ENCODE data around the gene JAM2.

JAM2 gene

GRCh38 chr21:25640202-25640942 lies 1.3 kb downstream of the JAM2 start:
- H3K4me3 ChIP-seq (ENCODE audit: low read depth, low read length): peak overlapping the region; percentile 46

GRCh38 chr21:25640943-25641292 lies 1.9 kb downstream of the JAM2 start:
- H2AK5ac ChIP-seq (ENCODE audit: low read length): no peak overlapping the region

More at GRCh38 chr21:25640202-25640942, 1.3 kb downstream of the JAM2 start:
- peak overlapping the region; percentile 87 for H3K4me2 ChIP-seq (ENCODE audit: low read length)
- H3K18ac ChIP-seq (ENCODE audit: low read length): no peak overlapping the region
- DNase-seq: no peak
- peaks cover 4 to 6% of the 10 kb centered on the region in 2 experiments for H3K4me1 ChIP-seq (ENCODE audit: control insufficient read depth in 1 of 2, insufficient read depth in 2 of 2, low read length in 2 of 2)
- no peak overlapping the region for H4K12ac ChIP-seq (ENCODE audit: low read depth, low read length)
- H3K36me3 ChIP-seq (ENCODE audit: control insufficient read depth in 1 of 2, insufficient read depth in 2 of 2, low read length in 2 of 2): no peaks in the 10 kb centered on the region
- no peak overlapping the region for H2AFZ ChIP-seq (ENCODE audit: insufficient read depth, low read length, poor library complexity)
- H3K27ac ChIP-seq (ENCODE audit: low read depth, low read length): no peak overlapping the region
- H3K9me3 ChIP-seq (ENCODE audit: insufficient read depth, low read depth, low read length): no peaks in the 10 kb centered on the region
- no peak overlapping the region for H2BK5ac ChIP-seq (ENCODE audit: low read depth, low read length, poor library complexity)
- no peaks in the 10 kb centered on the region for H3K79me2 ChIP-seq (ENCODE audit: control insufficient read depth, insufficient read depth, low read length, poor library complexity)
- H2BK120ac ChIP-seq (ENCODE audit: insufficient read depth, low read length, poor library complexity): no peak overlapping the region
- peaks cover 7% of the 10 kb centered on the region for H3K27me3 ChIP-seq (ENCODE audit: insufficient read depth, low read length)
- H4K8ac ChIP-seq (ENCODE audit: low read depth, low read length): no peak overlapping the region
- no peak overlapping the region for H2AK5ac ChIP-seq (ENCODE audit: low read length)
- no peak overlapping the region for H3K23ac ChIP-seq (ENCODE audit: low read length)
- no peak overlapping the region for H3K9ac ChIP-seq (ENCODE audit: low read length)
- H2BK12ac ChIP-seq (ENCODE audit: low read length): no peak overlapping the region
- H3K79me1 ChIP-seq (ENCODE audit: low read length): peaks cover 2% of the 10 kb centered on the region
- no peak overlapping the region for H3K4ac ChIP-seq (ENCODE audit: low read depth, low read length)
- no peak overlapping the region for H3K14ac ChIP-seq (ENCODE audit: low read length)
- no peak overlapping the region for H4K91ac ChIP-seq (ENCODE audit: low read depth, low read length)
- WGBS (ENCODE audit: extremely low coverage, insufficient coverage, insufficient read length): no CpG with 5 or more reads among the region's 27 CpGs

GRCh38 chr21:25643486-25643885 lies 4.4 kb downstream of the JAM2 start:
- no peak overlapping the region for H3K4me2 ChIP-seq (ENCODE audit: low read length)
- no peak overlapping the region for H2BK12ac ChIP-seq (ENCODE audit: low read length)
- no peak overlapping the region for H4K8ac ChIP-seq (ENCODE audit: low read depth, low read length)
- no CpG with 5 or more reads among the region's 4 CpGs for WGBS (ENCODE audit: extremely low coverage, insufficient coverage, insufficient read length)
- no peak overlapping the region for H3K9ac ChIP-seq (ENCODE audit: low read length)
- no peak overlapping the region for H4K12ac ChIP-seq (ENCODE audit: low read depth, low read length)
- peaks cover 4 to 6% of the 10 kb centered on the region in 2 experiments for H3K4me1 ChIP-seq (ENCODE audit: control insufficient read depth in 1 of 2, insufficient read depth in 2 of 2, low read length in 2 of 2)
- no peak overlapping the region for H2AK5ac ChIP-seq (ENCODE audit: low read length)
- H4K91ac ChIP-seq (ENCODE audit: low read depth, low read length): no peak overlapping the region
- H2BK120ac ChIP-seq (ENCODE audit: insufficient read depth, low read length, poor library complexity): no peak overlapping the region
- no peak overlapping the region for H2AFZ ChIP-seq (ENCODE audit: insufficient read depth, low read length, poor library complexity)
- H3K79me1 ChIP-seq (ENCODE audit: low read length): peaks cover 2% of the 10 kb centered on the region
- H3K14ac ChIP-seq (ENCODE audit: low read length): no peak overlapping the region
- no peak overlapping the region for H3K4ac ChIP-seq (ENCODE audit: low read depth, low read length)
- H3K27me3 ChIP-seq (ENCODE audit: insufficient read depth, low read length): peaks cover 7% of the 10 kb centered on the region
- H3K36me3 ChIP-seq (ENCODE audit: control insufficient read depth in 1 of 2, insufficient read depth in 2 of 2, low read length in 2 of 2): no peaks in the 10 kb centered on the region
- DNase-seq: no peak
- H3K23ac ChIP-seq (ENCODE audit: low read length): no peak overlapping the region
- no peaks in the 10 kb centered on the region for H3K9me3 ChIP-seq (ENCODE audit: insufficient read depth, low read depth, low read length)
- H3K18ac ChIP-seq (ENCODE audit: low read length): no peak overlapping the region
- no peak overlapping the region for H2BK5ac ChIP-seq (ENCODE audit: low read depth, low read length, poor library complexity)
- H3K27ac ChIP-seq (ENCODE audit: low read depth, low read length): no peak overlapping the region
- no peak overlapping the region for H3K4me3 ChIP-seq (ENCODE audit: low read depth, low read length)
- no peaks in the 10 kb centered on the region for H3K79me2 ChIP-seq (ENCODE audit: control insufficient read depth, insufficient read depth, low read length, poor library complexity)

More at GRCh38 chr21:25640943-25641292, 1.9 kb downstream of the JAM2 start:
- no peak overlapping the region for H4K12ac ChIP-seq (ENCODE audit: low read depth, low read length)
- no peaks in the 10 kb centered on the region for H3K9me3 ChIP-seq (ENCODE audit: insufficient read depth, low read depth, low read length)
- no peak overlapping the region for H3K4me3 ChIP-seq (ENCODE audit: low read depth, low read length)
- H3K4ac ChIP-seq (ENCODE audit: low read depth, low read length): no peak overlapping the region
- no peak overlapping the region for H3K18ac ChIP-seq (ENCODE audit: low read length)
- H3K27me3 ChIP-seq (ENCODE audit: insufficient read depth, low read length): peaks cover 7% of the 10 kb centered on the region
- H3K14ac ChIP-seq (ENCODE audit: low read length): no peak overlapping the region
- no peak overlapping the region for H2BK5ac ChIP-seq (ENCODE audit: low read depth, low read length, poor library complexity)
- no CpG with 5 or more reads among the region's 5 CpGs for whole genome bisulfite sequencing (ENCODE audit: extremely low coverage, insufficient coverage, insufficient read length)
- H4K8ac ChIP-seq (ENCODE audit: low read depth, low read length): no peak overlapping the region
- H3K79me1 ChIP-seq (ENCODE audit: low read length): peaks cover 2% of the 10 kb centered on the region
- no peaks in the 10 kb centered on the region for H3K36me3 ChIP-seq (ENCODE audit: control insufficient read depth in 1 of 2, insufficient read depth in 2 of 2, low read length in 2 of 2)
- no peak overlapping the region for H3K23ac ChIP-seq (ENCODE audit: low read length)
- no peaks in the 10 kb centered on the region for H3K79me2 ChIP-seq (ENCODE audit: control insufficient read depth, insufficient read depth, low read length, poor library complexity)
- DNase-seq: no peak
- no peak overlapping the region for H2BK12ac ChIP-seq (ENCODE audit: low read length)
- no peak overlapping the region for H3K9ac ChIP-seq (ENCODE audit: low read length)
- no peak overlapping the region for H4K91ac ChIP-seq (ENCODE audit: low read depth, low read length)
- H3K27ac ChIP-seq (ENCODE audit: low read depth, low read length): no peak overlapping the region
- H3K4me1 ChIP-seq (ENCODE audit: control insufficient read depth in 1 of 2, insufficient read depth in 2 of 2, low read length in 2 of 2): peaks cover 4 to 6% of the 10 kb centered on the region in 2 experiments
- no peak overlapping the region for H2BK120ac ChIP-seq (ENCODE audit: insufficient read depth, low read length, poor library complexity)
- no peak overlapping the region for H3K4me2 ChIP-seq (ENCODE audit: low read length)
- H2AFZ ChIP-seq (ENCODE audit: insufficient read depth, low read length, poor library complexity): no peak overlapping the region

GRCh38 chr21:25646474-25646873 lies 7.4 kb downstream of the JAM2 start:
- H3K4me3 ChIP-seq (ENCODE audit: low read depth, low read length): no peak overlapping the region
- no peak overlapping the region for H3K4ac ChIP-seq (ENCODE audit: low read depth, low read length)
- WGBS (ENCODE audit: extremely low coverage, insufficient coverage, insufficient read length): no CpG with 5 or more reads among the region's 1 CpG
- H4K91ac ChIP-seq (ENCODE audit: low read depth, low read length): no peak overlapping the region
- no peaks in the 10 kb centered on the region for H3K79me2 ChIP-seq (ENCODE audit: control insufficient read depth, insufficient read depth, low read length, poor library complexity)
- H3K27ac ChIP-seq (ENCODE audit: low read depth, low read length): no peak overlapping the region
- H3K4me1 ChIP-seq (ENCODE audit: control insufficient read depth in 1 of 2, insufficient read depth in 2 of 2, low read length in 2 of 2): no peaks in the 10 kb centered on the region
- H3K79me1 ChIP-seq (ENCODE audit: low read length): no peaks in the 10 kb centered on the region
- no peak overlapping the region for H3K18ac ChIP-seq (ENCODE audit: low read length)
- H3K36me3 ChIP-seq (ENCODE audit: control insufficient read depth in 1 of 2, insufficient read depth in 2 of 2, low read length in 2 of 2): no peaks in the 10 kb centered on the region
- H2AK5ac ChIP-seq (ENCODE audit: low read length): no peak overlapping the region
- H3K14ac ChIP-seq (ENCODE audit: low read length): no peak overlapping the region
- no peak overlapping the region for H2BK5ac ChIP-seq (ENCODE audit: low read depth, low read length, poor library complexity)
- no peak overlapping the region for H4K12ac ChIP-seq (ENCODE audit: low read depth, low read length)
- H3K9me3 ChIP-seq (ENCODE audit: insufficient read depth, low read depth, low read length): no peaks in the 10 kb centered on the region
- no peaks in the 10 kb centered on the region for H3K27me3 ChIP-seq (ENCODE audit: insufficient read depth, low read length)
- H4K8ac ChIP-seq (ENCODE audit: low read depth, low read length): no peak overlapping the region
- no peak overlapping the region for H3K4me2 ChIP-seq (ENCODE audit: low read length)
- H2BK120ac ChIP-seq (ENCODE audit: insufficient read depth, low read length, poor library complexity): no peak overlapping the region
- no peak overlapping the region for H2AFZ ChIP-seq (ENCODE audit: insufficient read depth, low read length, poor library complexity)
- H2BK12ac ChIP-seq (ENCODE audit: low read length): no peak overlapping the region
- H3K9ac ChIP-seq (ENCODE audit: low read length): no peak overlapping the region
- no peak for DNase-seq
- no peak overlapping the region for H3K23ac ChIP-seq (ENCODE audit: low read length)

Measured in trophoblast cell (in vitro differentiated cells and primary cell).